ENCODE results near the gene ACSM5. TPM values are rescaled to one million over a fixed set of nuclear protein-coding genes. Genes with fewer than 3 reads are reported as not detected.
"Not testable (repeated sequence)": the region's sequence is repeated elsewhere in the genome, so short reads cannot be mapped to it uniquely, and the experiment has no call there.

ACSM5 gene
- total RNA-seq, 1 donor from 2014 or later, result not detected

- H3K27me3 Mint-ChIP-seq; H3K9me3 Mint-ChIP-seq; DNase-seq; H3K36me3 Mint-ChIP-seq (ENCODE audit: low read depth); intact Hi-C loops (cut with micrococcal nuclease); H3K4me1 Mint-ChIP-seq; H3K4me3 Mint-ChIP-seq; H3K27ac Mint-ChIP-seq: not testable (repeated sequence)
Measured at GRCh38 chr16:20451364-20451763, 42.0 kb downstream of the ACSM5 start, which contains the start of gene ACSM2A. ACSM2A (plus strand) TSS chr16:20451521; CDS start chr16:20460115, 8,594 bp downstream.

GRCh38 chr16:20453633-20454032, 44.3 kb downstream of the ACSM5 start:
- intact Hi-C loops (cut with micrococcal nuclease); DNase-seq; H3K9me3 Mint-ChIP-seq; H3K27ac Mint-ChIP-seq; H3K36me3 Mint-ChIP-seq (ENCODE audit: low read depth); H3K4me3 Mint-ChIP-seq; H3K4me1 Mint-ChIP-seq; H3K27me3 Mint-ChIP-seq: not testable (repeated sequence)

DNA sequence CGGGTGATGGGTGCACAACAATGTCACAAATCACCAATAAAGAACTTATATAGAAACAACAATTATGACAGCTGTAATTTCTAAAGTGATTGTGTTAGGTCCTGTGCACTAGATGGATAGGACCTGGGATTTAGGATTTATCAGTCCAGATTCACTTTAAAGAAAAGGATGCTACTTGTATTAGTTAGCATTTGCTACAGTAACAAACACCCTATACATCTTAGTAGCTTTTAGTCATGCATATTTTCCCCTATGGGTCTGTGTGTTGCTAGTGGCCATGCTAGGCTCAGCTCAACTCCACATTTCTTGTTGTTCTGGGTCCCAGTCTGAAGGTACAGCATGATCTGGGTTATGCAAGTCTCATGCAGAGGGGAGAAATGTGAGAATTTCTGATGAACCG, 49.9 kb downstream of the ACSM5 start:
- H3K27ac Mint-ChIP-seq; DNase-seq; H3K4me3 Mint-ChIP-seq; intact Hi-C loops (cut with micrococcal nuclease); H3K27me3 Mint-ChIP-seq; H3K4me1 Mint-ChIP-seq; H3K9me3 Mint-ChIP-seq; H3K36me3 Mint-ChIP-seq (ENCODE audit: low read depth): not testable (repeated sequence)

GRCh38 chr16:20460313-20460712, 51.0 kb downstream of the ACSM5 start:
- H3K27me3 Mint-ChIP-seq; H3K36me3 Mint-ChIP-seq (ENCODE audit: low read depth); H3K27ac Mint-ChIP-seq; DNase-seq; H3K4me1 Mint-ChIP-seq; intact Hi-C loops (cut with micrococcal nuclease); H3K9me3 Mint-ChIP-seq; H3K4me3 Mint-ChIP-seq: not testable (repeated sequence)

- not testable (repeated sequence) for DNase-seq
Measured at GRCh38 chr16:20468954-20469353, 59.6 kb downstream of the ACSM5 start.

DNA sequence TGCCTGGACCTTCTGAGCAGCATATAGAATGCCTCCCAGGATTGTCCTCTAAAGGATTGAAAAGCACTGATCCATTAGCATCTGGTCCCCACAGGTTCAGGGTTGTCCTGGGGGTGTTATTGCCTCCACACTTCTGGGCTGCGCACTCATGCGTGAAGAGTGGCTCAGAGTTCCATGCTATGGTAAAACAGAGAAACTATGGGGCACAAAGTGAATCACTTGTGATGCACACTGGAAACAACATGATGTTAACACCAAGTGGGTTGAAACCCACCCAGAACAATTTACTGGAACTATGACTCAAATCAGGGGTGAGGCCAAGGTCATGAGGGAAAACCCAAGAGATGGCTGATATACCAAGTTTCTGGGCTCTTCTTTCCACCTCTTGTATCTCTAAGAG, 60.6 kb downstream of the ACSM5 start:
- H3K36me3 Mint-ChIP-seq (ENCODE audit: low read depth); H3K4me3 Mint-ChIP-seq; DNase-seq; H3K4me1 Mint-ChIP-seq; H3K9me3 Mint-ChIP-seq; H3K27me3 Mint-ChIP-seq; H3K27ac Mint-ChIP-seq; intact Hi-C loops (cut with micrococcal nuclease): not testable (repeated sequence)

More at GRCh38 chr16:20468954-20469353, 59.6 kb downstream of the ACSM5 start:
- H3K4me1 Mint-ChIP-seq; H3K27ac Mint-ChIP-seq; H3K9me3 Mint-ChIP-seq; intact Hi-C loops (cut with micrococcal nuclease); H3K27me3 Mint-ChIP-seq; H3K4me3 Mint-ChIP-seq; H3K36me3 Mint-ChIP-seq (ENCODE audit: low read depth): not testable (repeated sequence)

GRCh38 chr16:20470732-20471131, 61.4 kb downstream of the ACSM5 start:
- DNase-seq; H3K4me3 Mint-ChIP-seq; H3K36me3 Mint-ChIP-seq (ENCODE audit: low read depth); H3K4me1 Mint-ChIP-seq; intact Hi-C loops (cut with micrococcal nuclease); H3K27ac Mint-ChIP-seq; H3K9me3 Mint-ChIP-seq; H3K27me3 Mint-ChIP-seq: not testable (repeated sequence)

GRCh38 chr16:20477188-20477744, 67.9 kb downstream of the ACSM5 start:
- H3K9me3 Mint-ChIP-seq; H3K27me3 Mint-ChIP-seq; H3K27ac Mint-ChIP-seq; H3K4me1 Mint-ChIP-seq; H3K36me3 Mint-ChIP-seq (ENCODE audit: low read depth); intact Hi-C loops (cut with micrococcal nuclease); DNase-seq; H3K4me3 Mint-ChIP-seq: not testable (repeated sequence)

DNA sequence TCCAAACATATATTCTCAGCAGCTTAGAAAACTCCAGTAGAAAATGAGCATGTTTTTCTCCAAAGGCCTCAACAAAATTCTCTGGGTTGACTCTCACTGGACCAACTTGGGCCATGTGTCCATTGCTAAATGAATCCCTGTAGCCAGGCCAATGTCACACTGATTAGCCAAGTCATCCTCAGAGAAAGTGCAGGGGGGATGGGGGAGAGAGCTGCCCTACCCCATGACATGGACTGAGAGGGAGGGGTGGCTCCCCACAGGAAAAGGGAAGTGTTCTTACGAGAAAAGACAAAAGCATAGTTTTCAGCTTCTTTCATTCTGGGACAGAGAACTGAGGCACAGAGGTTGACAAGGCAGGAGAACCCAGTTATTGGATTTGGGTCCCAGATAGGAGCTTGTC, 74.7 kb downstream of the ACSM5 start:
- intact Hi-C loops (cut with micrococcal nuclease); H3K27ac Mint-ChIP-seq; H3K4me3 Mint-ChIP-seq: not testable (repeated sequence)

DNA sequence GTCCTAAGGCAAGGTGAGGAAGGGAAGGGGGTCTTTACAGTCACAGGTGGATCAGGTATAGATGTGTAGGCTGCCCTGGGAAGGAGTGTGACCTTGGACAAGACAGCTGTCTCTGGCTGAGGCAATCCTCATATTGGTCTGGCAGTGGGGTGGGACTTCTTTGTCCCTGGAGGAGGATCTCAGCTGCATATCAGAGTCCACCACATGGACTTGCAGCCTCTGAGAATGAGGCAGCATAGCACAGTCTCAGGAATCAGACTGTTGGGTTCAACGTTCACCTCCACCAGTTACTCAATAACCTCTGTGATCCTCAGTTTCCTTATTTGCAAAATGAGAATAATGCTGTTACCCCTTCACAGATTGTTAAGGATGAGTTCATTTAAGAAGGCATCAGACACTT, 75.4 kb downstream of the ACSM5 start:
- no peaks in the 10 kb centered on the region for H3K9me3 Mint-ChIP-seq
- H3K36me3 Mint-ChIP-seq (ENCODE audit: low read depth), result no peaks in the 10 kb centered on the region
- H3K4me1 Mint-ChIP-seq, result no peaks in the 10 kb centered on the region
- DNase-seq, result no peak
- no peak overlapping the region for H3K27ac Mint-ChIP-seq
- no peak overlapping the region for H3K4me3 Mint-ChIP-seq
- intact Hi-C loops (cut with micrococcal nuclease), result no loop called here
- no peaks in the 10 kb centered on the region for H3K27me3 Mint-ChIP-seq

More for the DNA sequence above, 74.7 kb downstream of the ACSM5 start:
- H3K27me3 Mint-ChIP-seq; DNase-seq; H3K4me1 Mint-ChIP-seq; H3K36me3 Mint-ChIP-seq (ENCODE audit: low read depth); H3K9me3 Mint-ChIP-seq: not testable (repeated sequence)

- Mint-ChIP-seq H3K4me3 (no peak overlapping the region), H3K4me1 (no peaks in the 10 kb centered on the region)
Measured at GRCh38 chr16:20485408-20485807, 76.1 kb downstream of the ACSM5 start.

More at GRCh38 chr16:20485408-20485807, 76.1 kb downstream of the ACSM5 start:
- no peak for DNase-seq
- intact Hi-C loops (cut with micrococcal nuclease), result no loop called here
- Mint-ChIP-seq H3K27ac (no peak overlapping the region), H3K36me3 (ENCODE audit: low read depth) (no peaks in the 10 kb centered on the region), H3K27me3 (no peaks in the 10 kb centered on the region), H3K9me3 (no peaks in the 10 kb centered on the region)

Other genes with a start within 250 kb of the ACSM5 start
- not detected in 2 replicates for gene GP2, start 82.0 kb upstream of the ACSM5 start, total RNA-seq
- gene UMOD, start 56.8 kb upstream of the ACSM5 start, total RNA-seq, result not detected in 2 replicates
- not detected in 2 replicates for gene PDILT, start 4.8 kb upstream of the ACSM5 start, total RNA-seq
- gene ACSM2A, start 42.0 kb downstream of the ACSM5 start, total RNA-seq, result 0.17 TPM in 1 of 2 replicates, not detected in the other
- not detected in 2 replicates for gene ACSM2B, start 166.8 kb downstream of the ACSM5 start, total RNA-seq

Measured in activated CD4-positive, alpha-beta T cell treated with anti-CD3 and anti-CD28 coated beads, Interleukin-2, amount 10 ng/mL, durations not matched to agents 24 days and 14 days (primary cell).